HG02938 (cell line): Measurements from ENCODE around the gene PXN.
"Not testable (repeated sequence)": the region's sequence is repeated elsewhere in the genome, so short reads cannot be mapped to it uniquely, and the experiment has no call there.

Experiments
- ATAC-seq: cut with Tn5 transposase; IDR thresholded peaks from one replicate; pipeline ENCODE4 v1.9.1; 2021; ENCODE audit warnings: mild to moderate bottlenecking, moderate library complexity; ENCODE audit not compliant: unreplicated experiment

PXN gene

GRCh38 chr12:120211904-120212283 is 53.6 kb downstream of the PXN start:
- no peak for ATAC-seq

- ATAC-seq: no peak
These were observed 54.2 kb downstream of the PXN start for GRCh38 chr12:120211243-120211903.

GRCh38 chr12:120209851-120210250 is 55.7 kb downstream of the PXN start:
- no peak for ATAC-seq

GRCh38 chr12:120207227-120207626 is 58.3 kb downstream of the PXN start:
- no peak for ATAC-seq

- not testable (repeated sequence) for ATAC-seq
These were observed 58.7 kb downstream of the PXN start for GRCh38 chr12:120206781-120207180.

- no peak for ATAC-seq
These were observed 59.3 kb downstream of the PXN start for GRCh38 chr12:120206228-120206627.

- no peak for ATAC-seq
These were observed 61.4 kb downstream of the PXN start for GRCh38 chr12:120204171-120204570.

GRCh38 chr12:120200364-120200800 is 65.1 kb downstream of the PXN start:
- no peak for ATAC-seq

- no peak for ATAC-seq
These were observed 65.8 kb downstream of the PXN start for GRCh38 chr12:120199595-120200306.

- ATAC-seq: no peak
These were observed 66.5 kb downstream of the PXN start for GRCh38 chr12:120199025-120199424.

GRCh38 chr12:120197542-120197887 is 68.0 kb downstream of the PXN start:
- ATAC-seq: no peak

- not testable (repeated sequence) for ATAC-seq
These were observed 68.6 kb downstream of the PXN start for GRCh38 chr12:120196817-120197541.

- no peak for ATAC-seq
These were observed 69.2 kb downstream of the PXN start for GRCh38 chr12:120196363-120196762.

- ATAC-seq: peak; percentile 67
These were observed 70.8 kb downstream of the PXN start, which contains the start of gene GCN1 for GRCh38 chr12:120194534-120195395. Gene GCN1 (minus strand): TSS chr12:120194715. CDS start chr12:120194697, 18 bp downstream.

GRCh38 chr12:120194226-120194533 is 71.3 kb downstream of the PXN start:
- peak; percentile 30 for ATAC-seq

- ATAC-seq: not testable (repeated sequence)
These were observed 72.2 kb downstream of the PXN start for GRCh38 chr12:120193286-120193685.

- no peak for ATAC-seq
These were observed 74.5 kb downstream of the PXN start for GRCh38 chr12:120190985-120191480.

- ATAC-seq: no peak
These were observed 75.1 kb downstream of the PXN start for GRCh38 chr12:120190386-120190785.

GRCh38 chr12:120186654-120187053 is 78.9 kb downstream of the PXN start:
- no peak for ATAC-seq

- ATAC-seq: no peak
These were observed 82.3 kb downstream of the PXN start for GRCh38 chr12:120183211-120183631.
